Smooth muscle cell (in vitro differentiated cells): Measurements from ENCODE around the gene ADAP1. TPM values are rescaled to one million over a fixed set of nuclear protein-coding genes. Genes with fewer than 3 reads are reported as not detected.
"Not testable (repeated sequence)": the region's sequence is repeated elsewhere in the genome, so short reads cannot be mapped to it uniquely, and the experiment has no call there.

Experiments used
- DNase-seq: peaks from one replicate; lab custom pipeline; 2025; ENCODE audit not compliant: unreplicated experiment; lab: John Stamatoyannopoulos, UW
- H2AFZ ChIP-seq: fragments of 200-600 bp; sonication (generic); 2 replicates; pipeline ENCODE4 v1.6.0; 2016; ENCODE audit warnings: antibody characterized with exemption, low read depth, mild to moderate bottlenecking
- H3F3A ChIP-seq: fragments of 200-600 bp; sonication (generic); 2 replicates; pipeline ENCODE4 v1.6.0; 2017; ENCODE audit warnings: antibody characterized with exemption, low read depth
- H3K27ac ChIP-seq: fragments of 200-600 bp; sonication (generic); 2 replicates; pipeline ENCODE4 v1.5.1; 2016; ENCODE audit warnings: low read depth, mild to moderate bottlenecking
- H3K27me3 ChIP-seq: fragments of 200-600 bp; sonication (generic); 2 replicates; pipeline ENCODE4 v1.6.1; 2016; ENCODE audit warnings: low read depth, mild to moderate bottlenecking
- H3K36me3 ChIP-seq: fragments of 200-600 bp; sonication (generic); 2 replicates; pipeline ENCODE4 v1.5.1; 2016; ENCODE audit warnings: low read depth
- H3K4me1 ChIP-seq: fragments of 200-600 bp; sonication (generic); 2 replicates; pipeline ENCODE4 v1.5.1; 2016; ENCODE audit warnings: low read depth
- H3K4me2 ChIP-seq: fragments of 200-600 bp; sonication (generic); 2 replicates; pipeline ENCODE4 v1.6.0; 2016; ENCODE audit warnings: mild to moderate bottlenecking
- H3K4me3 ChIP-seq: fragments of 200-600 bp; sonication (generic); 2 replicates; pipeline ENCODE4 v1.5.1; 2016; ENCODE audit warnings: mild to moderate bottlenecking
- H3K79me2 ChIP-seq: fragments of 200-600 bp; sonication (generic); 2 replicates; pipeline ENCODE4 v1.6.0; 2016; ENCODE audit warnings: low read depth, mild to moderate bottlenecking
- H3K9ac ChIP-seq: fragments of 200-600 bp; sonication (generic); 2 replicates; pipeline ENCODE4 v1.6.0; 2016; ENCODE audit warnings: low read depth
- H3K9me3 ChIP-seq: fragments of 200-600 bp; sonication (generic); replicated peaks from 2 replicates; pipeline ENCODE4 v1.5.1; 2016; ENCODE audit warnings: low read depth
- H4K20me1 ChIP-seq: fragments of 200-600 bp; sonication (generic); 2 replicates; pipeline ENCODE4 v1.6.0; 2016; ENCODE audit warnings: low read depth
- CTCF ChIP-seq: fragments of 200-600 bp; sonication (generic); IDR thresholded peaks from 2 replicates; pipeline ENCODE4 v1.5.1; 2017; ENCODE audit warnings: borderline replicate concordance, mild to moderate bottlenecking, antibody characterized with exemption; ENCODE audit not compliant: insufficient read depth, poor library complexity, severe bottlenecking
- WGBS: methylation state at CpG from one replicate; pipeline ENCODE4 v1.1.7; 2016; ENCODE audit warnings: low lambda C conversion rate; 5-methylcytosine and 5-hydroxymethylcytosine counted together
- polyA plus RNA-seq: library from polyadenylated mRNA; unstranded; fragments of >200 nt; fragmentation: Nextera tagmentation; extraction: Ambion mirVana; gene quantifications from 2 replicates; pipeline ENCODE4 v1.2.1, GENCODE V29; 2016
- total RNA-seq: library from RNA; depleted of rRNA; stranded (reverse); fragments of >200 nt; gene quantifications from 2 replicates; pipeline ENCODE4 v1.2.3, GENCODE V29; 2014

Gene ADAP1
- total and polyA plus RNA-seq, 2 experiments from 2014 or later, result 1.3 to 2.0 TPM

- no peaks in the 10 kb centered on the region for H3K36me3 ChIP-seq
- H4K20me1 ChIP-seq, result no peaks in the 10 kb centered on the region
- H3K27me3 ChIP-seq, result no peaks in the 10 kb centered on the region
- no peak overlapping the region for H2AFZ ChIP-seq
- no peak overlapping the region for H3K4me3 ChIP-seq
- DNase-seq, result no peak
- 60% methylated on average over 12 of the region's 24 CpGs for WGBS
- no peak overlapping the region for H3K9ac ChIP-seq
- no peak overlapping the region for H3K27ac ChIP-seq
- TF ChIP-seq CTCF, result no peak
- no peaks in the 10 kb centered on the region for H3F3A ChIP-seq
- no peaks in the 10 kb centered on the region for H3K79me2 ChIP-seq
- no peaks in the 10 kb centered on the region for H3K4me1 ChIP-seq
- peak overlapping the region; percentile 51 for H3K4me2 ChIP-seq
- H3K9me3 ChIP-seq, result no peaks in the 10 kb centered on the region
Observed at GRCh38 chr7:924541-925231, 29.8 kb downstream of the ADAP1 start.

GRCh38 chr7:924042-924441, 30.4 kb downstream of the ADAP1 start:
- H3K9ac ChIP-seq, H3K27me3 ChIP-seq, DNase-seq, H3K79me2 ChIP-seq, H3K27ac ChIP-seq, H2AFZ ChIP-seq, H3K4me3 ChIP-seq, H3K36me3 ChIP-seq, H4K20me1 ChIP-seq, H3K9me3 ChIP-seq, H3K4me1 ChIP-seq, H3F3A ChIP-seq, H3K4me2 ChIP-seq: not testable (repeated sequence)
- 85% methylated on average over 5 of the region's 25 CpGs for WGBS

- Histone ChIP-seq H3K27me3 (no peaks in the 10 kb centered on the region), H3K79me2 (no peaks in the 10 kb centered on the region), H2AFZ (no peak overlapping the region), H3K9ac (no peak overlapping the region), H3K27ac (no peak overlapping the region), H3K4me2 (peak overlapping the region; percentile 59), H3F3A (no peaks in the 10 kb centered on the region), H3K36me3 (no peaks in the 10 kb centered on the region), H3K4me3 (no peak overlapping the region), H3K4me1 (no peaks in the 10 kb centered on the region), H3K9me3 (no peaks in the 10 kb centered on the region), H4K20me1 (no peaks in the 10 kb centered on the region)
- DNase-seq, result no peak
- TF ChIP-seq CTCF, result no peak
- 67% methylated on average over 38 of the region's 40 CpGs for WGBS
Observed at GRCh38 chr7:923108-924041, 31.1 kb downstream of the ADAP1 start.

- Histone ChIP-seq H3K79me2 (no peaks in the 10 kb centered on the region), H3K27me3 (no peaks in the 10 kb centered on the region), H3K4me3 (no peak overlapping the region), H3F3A (no peaks in the 10 kb centered on the region), H3K4me2 (peak overlapping the region; percentile 59), H3K27ac (no peak overlapping the region), H2AFZ (no peak overlapping the region), H3K9ac (no peak overlapping the region), H4K20me1 (no peaks in the 10 kb centered on the region), H3K4me1 (no peaks in the 10 kb centered on the region), H3K36me3 (no peaks in the 10 kb centered on the region), H3K9me3 (no peaks in the 10 kb centered on the region)
- DNase-seq, result no peak
- TF ChIP-seq CTCF, result no peak
- 86% methylated on average over 29 of the region's 29 CpGs for WGBS
Observed at GRCh38 chr7:922334-923107, 32.0 kb downstream of the ADAP1 start.
